ENCODE results near the gene DRICH1. TPM values are rescaled to one million over a fixed set of nuclear protein-coding genes. Genes with fewer than 3 reads are reported as not detected.
A peak's percentile ranks its signal among the peaks of the same experiment; 100 is the strongest.
"Not testable (repeated sequence)": the region's sequence is repeated elsewhere in the genome, so short reads cannot be mapped to it uniquely, and the experiment has no call there.

Gene DRICH1, protein sequence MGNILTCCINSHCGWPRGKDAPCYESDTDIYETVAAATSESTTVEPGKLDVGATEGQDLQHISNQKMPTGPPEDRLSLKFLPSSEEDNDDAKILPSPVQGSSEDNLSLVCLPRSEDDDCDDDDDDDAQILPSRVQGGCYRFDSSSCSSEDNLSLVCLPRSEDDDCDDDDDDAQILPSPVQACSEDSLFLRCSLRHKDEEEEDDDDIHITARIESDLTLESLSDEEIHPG
- total RNA-seq, result 0.32 TPM

DNA sequence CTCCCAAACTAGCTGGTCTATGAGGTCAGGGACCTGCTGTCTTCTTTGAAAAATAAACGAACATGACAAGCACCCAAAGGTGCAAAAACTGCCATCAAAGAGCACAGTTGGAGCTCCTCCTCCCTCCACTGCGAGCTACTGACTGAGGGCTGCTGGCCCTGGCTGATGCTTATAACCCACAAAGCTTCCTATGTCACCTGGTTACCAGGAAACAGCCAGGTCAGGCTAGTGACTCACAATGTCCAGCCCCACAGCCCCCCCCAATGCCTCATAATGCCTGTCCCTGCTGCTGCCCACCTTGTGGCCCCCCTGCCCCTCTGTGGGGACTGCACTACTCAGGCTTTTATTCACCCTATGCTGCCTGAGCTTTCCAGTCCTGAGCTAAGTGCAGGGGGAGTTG lies at the start of gene DRICH1:
TSS of gene DRICH1 (minus strand) at position 144 of the 400 bp plus-strand sequence. CDS start 298 bp downstream, outside the sequence.
- ATAC-seq, result no peak

DNA sequence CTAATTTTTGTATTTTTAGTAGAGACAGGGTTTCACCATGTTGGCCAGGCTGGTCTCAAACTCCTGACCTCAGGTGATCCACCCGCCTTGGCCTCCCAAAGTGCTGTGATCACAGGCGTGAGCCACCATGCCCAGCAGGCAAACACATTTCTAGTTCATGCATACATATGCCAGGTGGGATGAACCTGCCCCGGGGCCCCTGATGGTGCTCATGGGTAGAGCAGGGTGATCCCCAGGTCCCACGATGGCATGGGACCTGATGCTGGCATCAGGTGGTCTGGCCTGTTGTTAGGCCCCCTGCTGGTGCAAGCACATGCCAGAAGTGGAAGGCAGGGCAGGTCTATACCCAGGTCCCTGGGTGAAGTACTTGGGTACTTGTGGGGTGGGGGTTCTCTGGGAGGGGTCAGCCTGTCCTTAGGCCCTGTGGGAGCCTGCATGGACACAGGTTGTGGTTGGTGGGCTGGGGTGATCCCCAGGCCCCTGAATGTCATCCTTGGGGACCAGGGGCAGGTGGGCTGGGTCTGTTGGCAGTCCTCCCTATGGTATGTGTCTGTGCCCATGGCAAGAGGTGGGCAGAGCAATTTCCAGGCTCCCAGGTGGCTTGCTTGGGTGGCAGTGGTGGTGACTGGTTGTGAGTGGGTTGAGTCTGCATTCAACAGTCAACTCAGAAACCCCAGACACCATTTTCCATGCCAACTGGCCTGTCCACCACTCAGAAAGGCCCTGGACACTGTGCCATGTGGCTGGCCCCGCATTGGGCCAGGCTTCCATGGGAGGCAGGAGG lies 49.1 kb upstream of the DRICH1 start:
- no peak for ATAC-seq

DNA sequence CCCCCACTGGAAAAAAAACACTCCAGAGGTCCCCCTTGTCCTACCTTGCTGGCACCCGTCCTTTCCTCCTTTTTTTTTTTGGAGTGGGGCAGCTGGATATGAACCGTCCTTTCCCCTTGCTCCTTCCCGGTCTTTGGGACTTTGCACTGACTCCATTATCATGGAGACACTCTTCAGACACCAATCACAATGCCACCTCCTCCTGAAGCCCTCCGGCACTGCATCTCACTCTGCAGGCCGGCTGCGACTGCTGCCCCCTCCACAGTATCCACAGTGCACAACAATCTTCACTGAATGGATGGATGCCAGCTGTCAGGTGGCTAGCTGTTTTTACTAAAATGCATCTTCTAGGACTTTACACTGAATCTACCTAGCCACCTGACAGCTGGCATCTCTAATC lies 46.0 kb upstream of the DRICH1 start:
- no peak for ATAC-seq

DNA sequence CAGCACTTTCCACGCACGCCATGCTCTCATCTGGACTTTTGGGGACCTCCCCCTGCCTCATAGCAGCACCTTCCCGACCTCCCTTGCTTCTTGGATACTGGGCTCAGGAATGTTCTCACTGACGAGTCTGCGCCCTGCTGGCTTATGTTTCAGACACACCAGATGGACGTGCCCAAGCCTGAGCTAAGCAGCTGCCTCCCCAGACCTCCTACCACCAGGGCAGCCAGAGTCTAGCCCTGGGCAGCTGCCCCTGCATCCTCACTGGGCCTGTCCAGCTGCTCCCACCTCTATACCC lies 45.5 kb upstream of the DRICH1 start:
- ATAC-seq, result no peak

DNA sequence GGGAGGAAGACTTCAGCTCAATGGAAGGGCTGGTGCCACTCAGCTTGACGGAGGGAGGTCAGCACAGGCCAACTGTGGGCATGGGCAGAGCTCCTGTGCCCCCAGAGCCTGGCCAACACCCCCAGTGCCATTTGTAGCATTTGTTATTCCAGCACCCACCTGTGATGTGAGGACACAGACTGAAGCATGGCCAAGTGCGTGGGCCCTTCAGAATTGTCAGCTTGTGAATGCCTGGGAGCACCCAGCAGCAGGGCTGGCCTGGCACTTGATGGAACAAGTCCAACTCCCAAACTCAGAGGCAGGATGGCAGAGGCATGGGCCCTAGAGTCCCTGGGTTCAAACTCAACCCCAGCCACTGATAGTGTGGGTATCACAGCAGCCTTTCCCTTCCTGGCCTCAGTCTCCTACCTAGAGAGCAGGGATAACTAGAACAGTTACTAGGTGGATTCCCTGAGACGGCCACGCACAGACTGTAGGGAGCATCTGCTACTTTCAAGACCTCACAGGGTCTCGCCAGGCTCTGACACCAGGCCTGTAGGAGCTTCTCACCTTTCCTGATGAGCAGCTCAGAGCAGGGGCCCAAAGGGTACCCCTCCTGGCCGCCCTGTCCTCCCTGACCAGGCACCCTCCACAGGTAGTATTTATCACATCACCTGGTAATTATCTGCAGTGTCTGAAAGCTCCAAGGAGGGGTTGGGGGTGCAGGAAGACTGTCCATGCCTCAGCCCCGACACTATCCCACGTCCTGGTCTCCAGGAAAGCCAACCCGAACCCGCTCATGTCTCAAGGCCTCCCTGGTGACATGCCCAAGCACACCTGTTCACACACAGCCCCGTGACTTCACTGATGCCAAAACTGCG lies 45.0 kb upstream of the DRICH1 start:
- ATAC-seq, result not testable (repeated sequence)

DNA sequence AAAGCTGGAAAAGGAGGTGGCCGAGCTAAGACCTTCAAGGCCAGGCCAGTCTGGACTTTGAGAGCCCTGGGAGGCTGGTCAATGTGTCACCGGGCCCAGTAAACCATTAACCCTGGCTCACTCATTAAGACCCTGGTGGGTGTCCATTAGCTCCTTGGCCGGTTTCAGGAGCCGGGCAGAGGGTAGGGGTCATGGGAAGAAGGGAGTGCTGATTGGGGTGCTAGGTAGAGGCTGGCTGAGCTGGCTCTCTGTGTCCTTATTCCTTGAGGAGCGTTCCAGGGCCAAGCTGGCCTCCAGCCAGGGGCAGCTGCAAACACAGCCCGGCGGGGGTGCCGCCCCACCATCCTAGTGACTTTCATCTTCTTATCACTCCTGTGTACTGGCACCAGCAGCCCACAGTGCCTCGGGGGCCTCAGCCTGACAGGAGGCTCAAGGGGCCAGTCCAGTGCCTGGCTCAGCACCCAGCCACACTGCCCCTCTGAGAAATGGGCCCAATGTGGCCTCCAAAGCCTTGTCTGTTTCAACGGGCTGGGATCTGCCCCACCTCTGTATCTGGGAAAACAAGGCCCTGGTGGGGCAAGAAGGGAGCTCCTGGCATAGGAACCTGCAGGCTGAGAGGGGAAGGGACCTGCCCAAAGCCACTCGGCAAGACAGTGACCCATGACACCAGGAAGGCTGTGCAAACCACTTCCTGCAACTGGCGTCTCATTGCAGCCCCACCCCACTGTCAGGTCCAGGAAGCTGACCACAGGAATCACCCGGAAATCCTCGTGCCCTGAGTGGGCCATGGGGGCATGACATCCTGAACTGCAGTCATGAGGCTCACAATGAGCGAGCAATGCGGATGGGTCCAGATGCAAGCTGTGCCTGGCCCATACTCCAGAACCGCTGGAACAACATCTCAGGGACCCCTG lies 43.6 kb upstream of the DRICH1 start:
- ATAC-seq, result peak; percentile 37

DNA sequence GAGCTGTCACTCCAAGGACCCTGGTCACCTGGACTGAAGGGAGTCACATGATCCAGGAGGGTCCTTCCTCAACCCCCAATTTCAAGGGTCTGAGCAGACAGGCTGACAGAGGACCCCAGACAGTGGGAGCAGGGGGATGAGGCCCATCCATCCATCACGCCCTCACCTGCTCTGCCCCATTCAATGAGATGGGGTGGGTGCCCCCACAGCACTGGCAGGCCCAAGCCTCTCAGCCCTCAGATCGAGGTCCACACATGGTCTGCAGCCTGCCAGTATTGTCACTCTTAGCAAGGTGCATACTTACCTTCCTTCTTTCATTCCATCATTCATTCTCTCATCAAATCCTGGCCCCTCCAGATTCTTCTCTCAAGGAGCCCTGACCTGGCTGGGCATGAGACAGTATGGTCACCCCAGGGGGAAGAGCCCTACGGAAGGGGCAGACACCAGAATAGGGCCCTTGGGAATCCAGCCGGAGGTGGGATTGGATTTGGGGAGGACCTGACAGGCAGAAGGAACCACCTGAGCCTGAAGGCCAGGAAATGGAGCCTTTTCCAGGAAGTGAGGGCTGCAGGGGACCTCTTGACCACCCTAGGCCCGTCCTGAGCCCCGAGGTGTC lies 42.9 kb upstream of the DRICH1 start:
- not testable (repeated sequence) for ATAC-seq

DNA sequence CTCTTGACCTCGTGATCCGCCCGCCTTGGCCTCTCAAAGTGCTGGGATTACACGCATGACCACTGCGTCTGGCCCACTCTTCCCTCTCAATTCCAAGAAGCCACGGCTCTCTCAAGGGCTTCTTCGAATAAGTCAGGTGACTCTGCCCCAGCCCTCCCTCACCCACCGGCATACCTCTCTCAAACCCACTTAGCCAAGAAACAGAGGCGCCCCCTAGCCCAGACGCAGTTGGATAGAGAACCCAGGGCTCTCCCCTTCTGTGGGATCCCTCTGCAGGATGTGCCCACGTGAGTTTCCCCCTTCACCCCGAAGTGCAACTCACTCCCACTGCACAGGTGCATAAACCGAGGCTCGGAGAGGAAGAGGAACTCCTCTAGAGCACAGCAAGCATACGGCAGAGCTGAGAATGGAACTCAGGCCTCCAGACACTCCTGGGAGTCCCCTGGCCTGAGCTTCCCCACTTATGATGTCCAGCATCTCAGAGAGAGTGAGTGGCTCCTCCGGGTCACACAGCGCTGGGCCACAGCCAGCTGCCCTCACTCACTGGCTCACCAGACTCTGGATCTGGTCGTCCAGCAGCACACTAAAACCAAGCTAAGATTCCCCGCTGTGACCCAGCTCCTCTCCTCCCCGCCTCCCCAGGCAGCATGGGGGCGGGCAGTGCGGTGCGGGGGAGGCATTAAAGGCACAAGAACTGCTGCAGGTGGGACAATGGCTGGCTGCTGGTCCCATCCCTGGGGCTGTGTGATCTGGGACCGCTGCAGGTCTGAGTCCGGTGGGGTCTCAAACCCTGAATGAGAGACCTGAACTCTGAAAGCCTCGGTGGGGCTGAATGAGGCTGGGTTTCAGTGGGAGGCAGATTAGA lies 41.9 kb upstream of the DRICH1 start:
- ATAC-seq, result no peak

DNA sequence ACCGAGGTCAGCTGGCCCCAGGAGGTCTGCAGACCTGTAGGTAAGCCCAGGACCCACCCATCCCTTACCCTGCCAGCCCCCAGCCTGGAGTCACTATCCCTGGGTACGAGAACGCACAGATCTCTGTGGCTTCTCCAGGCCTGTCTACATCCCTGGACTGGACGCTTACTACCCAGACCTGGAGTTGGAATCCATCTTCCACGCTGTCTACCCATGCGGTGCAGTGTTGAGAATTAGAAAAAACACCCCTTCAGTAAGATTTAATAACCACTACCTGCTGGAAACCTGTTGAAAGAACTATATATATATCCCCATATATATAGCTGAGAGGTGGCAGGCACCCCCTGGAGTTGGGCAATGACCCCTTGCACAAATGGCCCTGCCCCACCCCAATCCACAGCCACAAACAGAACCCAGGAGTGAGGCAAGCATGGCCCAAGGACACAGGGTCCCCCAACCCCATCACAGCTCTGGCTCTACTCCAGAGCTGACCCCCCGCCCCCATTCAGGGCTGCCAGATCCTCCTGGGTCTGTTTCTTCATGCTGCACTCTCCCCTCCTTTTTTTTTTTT lies 41.0 kb upstream of the DRICH1 start:
- ATAC-seq, result no peak

DNA sequence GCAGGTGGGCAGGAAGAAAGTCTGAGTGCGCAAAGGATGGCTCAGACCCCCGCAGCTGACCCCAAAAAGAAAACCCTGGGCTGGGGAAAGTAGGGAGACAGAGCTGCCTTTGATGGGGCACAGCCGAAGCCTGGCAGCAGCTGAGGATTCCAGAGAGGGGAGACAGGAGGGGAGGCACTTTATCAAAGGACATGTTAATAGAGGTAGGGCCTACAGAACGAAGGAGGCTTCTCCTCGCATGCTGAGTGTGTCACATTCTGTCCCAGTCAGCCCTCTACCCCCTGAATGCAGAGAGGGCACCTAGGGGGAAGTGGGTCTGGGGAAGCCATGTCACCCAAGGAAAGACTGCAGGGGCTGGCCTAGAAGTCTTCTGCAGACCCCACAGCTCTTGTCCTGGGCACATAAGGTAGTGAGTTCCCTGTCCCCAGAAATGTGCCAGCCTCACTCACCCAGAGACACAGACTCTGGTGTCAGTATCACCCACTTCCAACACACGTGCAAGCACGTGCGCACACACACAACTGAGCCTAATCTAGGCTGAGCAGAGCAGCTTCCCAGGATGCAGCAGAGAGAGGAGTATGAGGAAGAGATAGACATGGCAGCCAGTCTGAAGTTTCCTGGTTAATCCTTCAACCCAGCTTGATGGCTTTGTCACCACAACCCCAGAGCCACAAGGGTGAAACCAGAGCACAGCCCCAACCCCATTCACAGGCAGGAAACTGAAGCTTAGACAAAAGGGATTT lies 40.4 kb upstream of the DRICH1 start:
- ATAC-seq, result not testable (repeated sequence)

DNA sequence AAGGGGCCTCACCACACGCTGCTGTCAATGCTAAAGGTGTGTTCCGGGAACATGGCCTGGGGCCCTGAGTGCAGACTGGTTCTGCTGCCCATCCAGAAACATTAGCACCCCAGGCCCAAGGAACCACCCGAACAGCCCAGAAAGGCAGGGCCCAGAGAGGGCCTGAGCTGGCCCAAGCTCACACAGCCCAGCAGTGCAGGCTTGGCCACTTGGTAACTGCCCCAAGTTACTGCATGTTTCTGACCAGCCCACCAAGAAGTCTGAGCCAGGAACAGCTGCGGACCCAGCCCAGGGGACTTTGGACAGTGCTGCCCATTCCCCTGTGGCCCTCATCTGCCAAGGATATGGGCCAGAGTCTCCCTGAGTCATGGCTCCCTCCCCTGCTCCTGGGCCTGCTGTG lies 39.3 kb upstream of the DRICH1 start:
- not testable (repeated sequence) for ATAC-seq

DNA sequence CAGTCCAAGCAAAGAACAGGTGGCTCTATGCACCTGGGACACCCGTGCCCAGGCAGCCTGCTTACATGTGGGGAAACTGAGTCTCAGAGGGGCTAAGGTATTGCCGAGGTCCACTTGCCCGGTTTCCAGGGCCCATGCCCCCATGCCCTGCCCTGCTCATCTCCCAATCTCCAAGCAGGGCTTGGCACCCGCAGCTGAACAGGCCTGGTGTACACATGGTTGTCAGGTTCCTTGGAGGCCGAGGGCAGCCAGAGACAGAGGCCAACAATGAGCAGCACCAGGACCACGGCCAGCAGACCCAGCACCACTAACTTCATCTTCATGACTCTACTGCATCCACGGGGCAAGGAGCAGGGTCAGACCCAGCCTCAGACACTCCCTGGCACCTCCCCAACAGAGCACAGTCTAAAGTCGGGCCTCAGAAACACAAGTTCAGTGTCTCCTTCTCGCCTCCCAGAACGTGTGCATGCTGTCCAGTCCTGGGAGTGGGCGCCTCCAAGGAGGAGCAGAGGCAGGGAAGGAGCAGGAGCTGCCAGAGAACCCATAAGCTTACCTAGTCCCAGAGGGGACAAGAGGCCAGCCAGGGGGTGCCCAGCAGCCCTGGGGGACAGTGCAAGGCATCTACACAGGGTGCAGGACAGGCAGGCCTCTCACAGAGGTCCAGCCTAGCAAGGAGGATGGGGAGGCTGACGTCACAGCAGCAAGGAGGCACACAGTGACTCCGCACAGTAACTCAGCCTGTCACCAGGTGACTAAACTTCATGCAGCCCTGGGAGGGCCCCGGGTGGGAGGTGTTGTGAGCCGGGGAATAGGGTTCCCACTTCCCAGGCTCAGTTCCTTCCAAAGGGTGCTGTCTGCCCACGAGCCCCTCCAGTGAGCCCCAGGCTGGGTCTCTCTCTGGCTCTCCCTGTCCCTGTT lies 38.5 kb upstream of the DRICH1 start:
- peak; percentile 25 for ATAC-seq

DNA sequence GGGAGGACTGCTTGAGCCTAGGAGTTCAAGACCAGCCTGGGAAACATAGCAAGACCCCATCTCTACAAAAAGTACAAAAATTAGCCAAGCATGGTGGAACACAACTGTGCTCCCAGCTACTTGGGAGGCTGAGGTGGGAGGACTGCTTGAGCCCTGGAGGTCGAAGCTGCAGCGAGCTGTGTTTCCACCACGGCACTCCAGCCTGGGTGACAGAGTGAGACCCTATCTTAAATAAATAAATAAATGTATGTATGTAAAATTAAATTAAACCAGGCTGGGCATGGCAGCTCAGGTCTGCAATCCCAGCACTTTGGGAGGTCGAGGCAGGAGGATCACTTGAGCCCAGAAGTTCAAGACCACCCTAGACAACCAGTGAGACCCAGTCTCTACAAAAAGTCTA lies 28.3 kb upstream of the DRICH1 start:
- not testable (repeated sequence) for ATAC-seq

DNA sequence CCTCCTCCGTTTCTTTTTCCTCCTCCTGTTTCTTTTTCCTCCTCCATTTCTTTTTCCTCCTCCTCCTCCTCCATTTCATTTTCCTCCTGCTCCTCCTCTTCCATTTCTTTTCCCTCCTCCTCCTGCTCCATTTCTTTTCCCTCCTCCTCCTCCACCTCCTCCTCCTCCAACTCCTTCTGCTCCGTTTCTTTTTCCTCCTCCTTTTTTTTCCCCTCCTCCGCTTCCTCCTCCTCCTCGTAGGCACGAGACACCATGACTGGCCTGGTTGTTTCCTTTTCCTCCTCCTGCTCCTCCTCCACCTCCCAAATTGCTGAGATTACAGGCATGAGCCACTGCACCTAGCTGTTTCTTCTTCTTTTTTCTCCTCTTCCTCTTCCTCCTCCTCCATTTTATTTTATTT lies 25.6 kb upstream of the DRICH1 start:
- no peak for ATAC-seq

DNA sequence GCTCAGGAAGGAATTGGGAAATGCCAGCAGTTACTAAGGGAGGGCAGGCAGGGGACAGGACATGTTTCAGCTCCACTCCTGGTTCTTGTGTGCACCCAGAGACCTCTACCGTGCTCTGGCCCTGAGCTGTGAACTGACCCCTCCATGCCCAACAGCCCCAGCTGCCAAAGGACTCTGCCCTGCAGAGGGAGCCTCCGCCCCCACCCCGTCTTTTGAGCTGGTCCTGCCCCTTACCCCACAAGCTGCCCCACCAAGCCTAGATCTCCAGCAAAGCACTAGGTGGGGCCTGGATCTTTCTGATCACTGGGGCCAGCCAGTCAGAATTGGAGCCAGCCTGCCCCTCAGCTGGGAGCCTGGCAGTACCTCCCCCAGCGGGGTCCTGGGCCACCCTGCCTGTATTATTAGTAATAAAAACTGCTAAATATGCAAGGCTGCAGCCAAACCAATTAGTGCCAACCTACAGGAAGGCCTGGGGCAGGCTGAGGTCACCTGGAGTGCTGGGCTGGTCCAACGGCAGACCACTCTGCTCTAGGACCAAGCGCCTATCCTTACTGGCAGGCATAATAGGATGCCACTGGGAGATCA lies 23.9 kb upstream of the DRICH1 start:
- ATAC-seq, result no peak

DNA sequence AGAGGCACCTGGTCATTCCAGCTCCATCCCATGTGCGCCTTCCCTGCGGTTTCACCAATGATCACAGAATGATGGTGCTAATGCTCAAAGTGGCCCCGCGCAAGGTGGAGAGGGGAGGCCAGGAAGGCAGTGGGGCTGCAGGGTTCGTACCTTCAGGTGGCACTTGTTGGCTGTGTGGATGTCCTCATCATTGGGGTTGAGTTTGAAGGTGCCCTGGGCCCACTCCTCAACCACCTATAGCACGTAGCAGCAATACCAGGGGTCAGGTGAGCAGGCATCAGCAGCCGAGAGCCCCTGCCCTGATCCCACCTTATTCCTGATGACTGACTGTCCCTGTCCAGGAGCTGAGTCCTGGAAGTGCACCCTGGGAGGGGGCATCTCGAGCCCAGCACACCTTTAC lies 20.6 kb upstream of the DRICH1 start:
- ATAC-seq, result no peak

DNA sequence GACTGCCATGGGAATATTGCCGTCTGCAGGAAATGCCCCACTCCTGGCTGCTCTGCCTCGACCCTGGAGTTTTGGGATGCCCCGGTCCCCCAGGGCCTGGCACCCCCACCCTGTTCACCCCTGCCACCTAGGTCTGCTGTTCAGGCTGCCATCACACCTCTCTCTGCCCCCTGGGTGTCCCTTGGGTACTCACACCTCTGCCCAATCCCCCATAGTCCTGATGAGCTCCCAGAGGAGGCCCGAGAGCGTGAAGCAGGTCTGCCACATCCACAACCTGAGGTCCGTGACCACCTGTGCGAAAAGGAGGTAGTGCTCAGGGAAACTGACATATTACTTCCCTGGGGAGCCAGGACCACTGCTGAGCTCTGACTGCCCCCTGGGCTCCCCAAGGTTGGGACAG lies 20.2 kb upstream of the DRICH1 start:
- no peak for ATAC-seq

DNA sequence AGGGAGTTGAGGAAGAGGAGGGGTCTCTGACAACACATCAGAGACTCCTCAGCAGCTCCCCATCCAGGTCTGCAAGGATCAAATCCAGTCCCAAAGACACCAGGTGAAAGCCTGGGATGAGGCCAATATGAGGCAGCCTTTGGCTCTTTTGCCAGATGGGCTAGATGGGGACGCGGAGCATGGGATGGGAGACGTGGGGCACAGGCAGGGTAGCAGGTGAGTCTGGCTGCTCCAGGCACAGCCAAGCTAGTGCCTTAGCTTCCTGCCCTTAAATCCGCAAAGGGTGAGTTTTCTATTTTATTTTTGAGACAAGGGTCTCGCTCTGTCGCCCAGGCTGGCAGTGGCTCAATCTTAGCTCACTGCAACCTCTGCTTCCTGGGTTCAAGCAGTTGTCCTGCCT lies 19.6 kb upstream of the DRICH1 start:
- ATAC-seq, result no peak

All from esophagus mucosa (tissue), 1 donor.